Keratinocyte (primary cell): ENCODE results near the gene PRR5. TPM values are rescaled to one million over a fixed set of nuclear protein-coding genes. Genes with fewer than 3 reads are reported as not detected.

Source experiments
- DNase-seq: peaks from one replicate; pipeline ENCODE4 v3.0.0-alpha.2; 2011; ENCODE audit warnings: low read depth, missing footprints, low spot score
- FAIRE-seq: peaks from 2 replicates; lab custom pipeline; 2011; peaks lifted over from hg19 to GRCh38; lab: Jason Lieb, UNC
- H2AFZ ChIP-seq: 2 replicates; pipeline ENCODE4 v1.6.0; 2012; ENCODE audit warnings: low read length, control low read depth, inconsistent platforms; ENCODE audit not compliant: control insufficient read depth
- H3K27ac ChIP-seq: 2 replicates; pipeline ENCODE4 v1.5.1; 2011; ENCODE audit warnings: low read length; ENCODE audit not compliant: control insufficient read depth, insufficient read depth
- H3K27me3 ChIP-seq: 3 replicates; pipeline ENCODE4 v1.6.0; 2011; ENCODE audit warnings: low read length; ENCODE audit not compliant: control insufficient read depth, insufficient read depth; ENCODE audit errors: extremely low read depth
- H3K36me3 ChIP-seq, 2 experiments: 2 replicates in 1 of 2; 3 replicates in 1 of 2; pipeline ENCODE4 v1.5.1; 2011; ENCODE audit warnings: low read length in 2 of 2, mild to moderate bottlenecking in 1 of 2; ENCODE audit not compliant: control insufficient read depth in 2 of 2, insufficient read depth in 2 of 2; ENCODE audit errors: extremely low read depth in 1 of 2
- H3K4me1 ChIP-seq: 3 replicates; pipeline ENCODE4 v1.5.1; 2011; ENCODE audit warnings: low read length; ENCODE audit not compliant: control insufficient read depth, insufficient read depth; ENCODE audit errors: extremely low read depth
- H3K4me2 ChIP-seq: 3 replicates; pipeline ENCODE4 v1.6.0; 2011; ENCODE audit warnings: low read depth, low read length; ENCODE audit not compliant: control insufficient read depth, insufficient read depth; ENCODE audit errors: extremely low read depth
- H3K4me3 ChIP-seq, 3 experiments: fragments of 200-600 bp in 1 of 3; sonication (generic) in 1 of 3; 2 replicates in 2 of 3; 3 replicates in 1 of 3; pipeline ENCODE4 v1.5.1; 2011 to 2016; ENCODE audit warnings: low read length in 3 of 3, mild to moderate bottlenecking in 3 of 3, control low read depth in 2 of 3, inconsistent platforms in 1 of 3, low read depth in 1 of 3, mixed read lengths in 1 of 3, mixed run types in 1 of 3, moderate library complexity in 1 of 3; ENCODE audit not compliant: control insufficient read depth in 2 of 3, insufficient read depth in 2 of 3; ENCODE audit errors: extremely low read depth in 1 of 3
- H3K79me2 ChIP-seq: 2 replicates; pipeline ENCODE4 v1.6.0; 2012; ENCODE audit warnings: low read length; ENCODE audit not compliant: control insufficient read depth, insufficient read depth
- H3K9ac ChIP-seq: 3 replicates; pipeline ENCODE4 v1.6.0; 2011; ENCODE audit warnings: low read length; ENCODE audit not compliant: control insufficient read depth, insufficient read depth; ENCODE audit errors: extremely low read depth
- H3K9me1 ChIP-seq: 3 replicates; pipeline ENCODE4 v1.6.0; 2011; ENCODE audit warnings: low read length; ENCODE audit not compliant: control insufficient read depth, insufficient read depth; ENCODE audit errors: extremely low read depth
- H3K9me3 ChIP-seq: 2 replicates; pipeline ENCODE4 v1.5.1; 2012; ENCODE audit warnings: low read depth, low read length; ENCODE audit not compliant: control insufficient read depth
- H4K20me1 ChIP-seq: 3 replicates; pipeline ENCODE4 v1.6.0; 2011; ENCODE audit warnings: low read length; ENCODE audit not compliant: control insufficient read depth, insufficient read depth; ENCODE audit errors: extremely low read depth
- CTCF ChIP-seq, 3 experiments: IDR thresholded peaks in 1 of 3; conservative IDR thresholded peaks in 1 of 3; optimal IDR thresholded peaks in 1 of 3; 2 replicates in 2 of 3; 3 replicates in 1 of 3; pipeline versions ENCODE3 to v1.5.1; 2011; ENCODE audit warnings: low read length in 3 of 3, mild to moderate bottlenecking in 3 of 3, moderate library complexity in 2 of 3, control low read depth in 1 of 3, inconsistent platforms in 1 of 3; ENCODE audit not compliant: insufficient read depth in 2 of 3; ENCODE audit errors: extremely low read depth in 1 of 3
- EZH2 ChIP-seq: IDR thresholded peaks from one replicate; pipeline ENCODE4 v1.6.1; 2012; ENCODE audit warnings: inconsistent platforms, mild to moderate bottlenecking, low read length, moderate library complexity
- dilution Hi-C: fragments of 300-500 bp; cut with MboI; formaldehyde crosslinking; loops from one replicate; pipeline ENCODE4 v1.7.0; 2020; ENCODE audit warnings: low sequenced_read_pairs; ENCODE audit not compliant: extremely low pct_ligation_motif_present
- polyA plus RNA-seq, 5 experiments: library from polyadenylated mRNA; depleted of rRNA in 3 of 5; stranded (reverse) in 3 of 5; stranded (forward) in 1 of 5; unstranded in 1 of 5; fragments of >200 nt; gene quantifications; 1 replicate in 1 of 5; 2 replicates in 3 of 5; 3 replicates in 1 of 5; pipeline versions ENCODE4 v1.2.1 to v1.2.3, GENCODE V29; 2011 to 2012; ENCODE audit warnings: missing spikeins in 2 of 5, low read depth in 1 of 5, low replicate concordance in 1 of 5

The PRR5 gene
- polyA plus RNA-seq, 1 donor (not counting 4 experiments of a cell fraction or from before 2014, with no cell fraction given), result 9.1 TPM

DNA sequence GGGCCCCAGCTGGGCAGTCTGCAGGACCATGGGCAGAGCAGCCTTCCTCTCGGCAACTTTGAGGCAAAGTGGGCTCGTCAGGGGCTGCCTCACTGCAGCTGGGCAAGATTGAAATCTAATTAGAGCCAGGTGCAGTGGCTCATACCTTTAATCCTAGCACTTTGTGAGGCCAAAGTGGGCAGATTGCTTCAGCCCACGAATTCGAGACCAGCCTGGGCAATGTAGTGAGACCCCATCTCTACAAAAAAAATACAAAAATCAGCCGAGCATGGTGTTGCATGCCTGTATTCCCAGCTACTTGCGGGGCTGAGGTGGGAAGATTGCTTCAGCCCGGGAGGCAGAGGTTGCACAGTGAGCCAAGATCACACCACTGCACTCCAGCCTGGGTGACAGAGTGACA lies 84.6 kb downstream of the PRR5 start:
- H4K20me1 ChIP-seq, result no peaks in the 10 kb centered on the region
- H2AFZ ChIP-seq, result no peak overlapping the region
- DNase-seq (no peak), FAIRE-seq (no peak)
- no peak overlapping the region for H3K4me3 ChIP-seq
- H3K4me2 ChIP-seq, result no peak overlapping the region
- no peaks in the 10 kb centered on the region for H3K9me1 ChIP-seq
- H3K4me1 ChIP-seq, result no peaks in the 10 kb centered on the region
- dilution Hi-C loops, result no loop called here
- H3K79me2 ChIP-seq, result peaks cover 3% of the 10 kb centered on the region
- H3K36me3 ChIP-seq, result peaks cover 3 to 11% of the 10 kb centered on the region in 2 experiments
- no peaks in the 10 kb centered on the region for H3K9me3 ChIP-seq
- no peak overlapping the region for H3K27ac ChIP-seq
- no peak overlapping the region for H3K9ac ChIP-seq
- H3K27me3 ChIP-seq, result no peaks in the 10 kb centered on the region
- no peak for TF ChIP-seq CTCF (optimal IDR thresholded peaks at IDR 0.05 in 1 of 3, IDR thresholded peaks at IDR 0.05 in 1 of 3, conservative IDR thresholded peaks at IDR 0.05 in 1 of 3; ENCODE audit: extremely low read depth in 1 of 3, insufficient read depth in 2 of 3, low read length in 3 of 3)
- no peak for TF ChIP-seq EZH2

Other genes starting within 250 kb of the PRR5 start
- 5.0 to 7.6 TPM (median 6.7 TPM) in 3 replicates for gene RTL6, start 204.0 kb upstream of the PRR5 start, polyA plus RNA-seq
- 20.2 to 26.0 TPM (median 21.3 TPM) in 3 replicates for gene ARHGAP8, start 50.4 kb downstream of the PRR5 start, polyA plus RNA-seq